Non-pigmented ciliary epithelial cell (primary cell): ENCODE results near the gene ATP1A4.

Experiments
- DNase-seq: peaks from one replicate; pipeline ENCODE4 v3.0.0-alpha.2; 2010; ENCODE audit warnings: low read depth

ATP1A4 gene

GRCh38 chr1:160228431-160228830 is 77.0 kb downstream of the ATP1A4 start:
- no peak for DNase-seq

- DNase-seq, result no peak
Measured at GRCh38 chr1:160232911-160233310, 81.5 kb downstream of the ATP1A4 start.
